ENCODE results near the gene COQ8A.

COQ8A gene

DNA sequence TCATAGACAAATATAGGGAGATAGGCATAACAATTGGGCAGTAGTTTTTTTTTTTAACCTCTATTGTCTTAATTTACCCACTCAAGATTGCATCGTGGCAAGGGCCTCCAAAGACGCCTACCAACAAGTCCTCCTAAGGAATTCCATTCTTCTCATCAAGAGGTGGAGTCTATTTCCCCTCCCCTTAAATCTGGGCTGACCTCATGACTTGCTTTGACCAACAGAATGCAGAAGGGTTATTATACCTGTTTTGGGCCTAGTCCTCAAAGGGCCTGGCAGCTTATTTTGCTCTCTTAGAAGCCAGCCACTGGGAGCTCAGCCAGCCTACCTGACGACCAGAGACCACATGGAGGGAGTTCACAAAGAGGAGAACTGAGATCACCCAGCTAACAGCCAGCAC is 92.3 kb downstream of the COQ8A start:
- DNase-seq (ENCODE audit: low read depth): no peak

DNA sequence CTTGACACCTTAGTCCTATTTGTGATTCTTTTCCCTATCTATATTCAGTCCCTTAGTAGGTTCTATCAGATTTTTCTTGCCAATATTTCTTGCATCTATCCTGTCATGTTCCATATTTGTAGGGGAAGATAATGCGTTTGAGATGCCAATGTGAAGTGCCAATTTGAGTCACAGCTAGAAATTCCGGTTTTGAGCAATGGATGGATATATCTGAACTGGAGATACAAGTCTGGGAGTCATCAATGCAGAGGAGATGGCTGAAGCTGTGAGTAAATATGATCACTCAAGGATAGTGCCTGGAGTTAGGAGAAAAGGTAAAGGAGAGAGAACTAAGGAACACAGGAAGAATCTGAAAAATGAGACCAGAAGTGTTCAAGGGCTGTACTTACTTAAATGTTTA is 93.8 kb downstream of the COQ8A start:
- DNase-seq (ENCODE audit: low read depth): no peak

DNA sequence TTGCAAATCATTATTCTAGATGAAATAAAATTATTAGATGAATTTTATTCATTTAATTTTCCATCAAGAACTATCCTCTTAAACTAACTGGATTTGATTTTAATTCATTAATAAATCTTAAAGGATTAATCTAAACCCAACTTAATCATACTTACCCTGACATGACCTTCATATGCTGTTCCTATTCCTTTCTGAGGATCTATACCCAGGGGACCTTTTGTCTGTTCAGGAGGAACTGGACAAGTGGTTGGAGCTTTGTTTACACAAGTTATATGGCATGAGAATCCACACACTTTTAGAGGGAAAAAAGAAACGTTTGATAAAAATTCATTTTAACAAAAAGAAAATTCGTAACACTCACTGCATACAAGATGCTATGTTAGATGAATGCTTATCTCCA is 95.2 kb downstream of the COQ8A start:
- no peak for DNase-seq (ENCODE audit: low read depth)

GRCh38 chr1:227037121-227037520 is 97.0 kb downstream of the COQ8A start:
- DNase-seq (ENCODE audit: low read depth): no peak

All from ELR (cell line).